Spleen (tissue), 7 donors: ENCODE results near the gene TBC1D16.

Source experiments
- CTCF ChIP-seq, 11 experiments: fragments of 200-600 bp in 7 of 11; fragments of 450-650 bp in 4 of 11; sonication (generic) in 4 of 11; IDR thresholded peaks in 8 of 11; conservative IDR thresholded peaks in 3 of 11; 1 replicate in 7 of 11; 2 replicates in 4 of 11; pipeline versions ENCODE4 v1.4.0 to v1.8.0; 2016 to 2021; ENCODE audit warnings: antibody characterized with exemption in 11 of 11, inconsistent platforms in 4 of 11, mild to moderate bottlenecking in 1 of 11
- POLR2A ChIP-seq, 3 donors: fragments of 450-650 bp; IDR thresholded peaks; one replicate each; pipeline ENCODE4 v1.5.1; 2017; ENCODE audit warnings: antibody characterized with exemption in 3 of 3, mild to moderate bottlenecking in 1 of 3
- donor health status: DM: no; HTN: no; CAD: no; lungs with moderate emphysema.
- donor health status: DM: no; HTN: no; CAD: no.
- donor health status: DM: no; HTN: no; CAD: no.

GRCh38 chr17:79946352-79947231, 89.1 kb downstream of the TBC1D16 start:
- TF ChIP-seq CTCF (IDR thresholded peaks at IDR 0.05 in 8 of 11, conservative IDR thresholded peaks at IDR 0.05 in 3 of 11), result no peak
- TF ChIP-seq POLR2A (IDR thresholded peaks at IDR 0.05), result no peak
